ENCODE measurements around the gene DDX42. TPM values are rescaled to one million over a fixed set of nuclear protein-coding genes. Genes with fewer than 3 reads are reported as not detected.

Gene DDX42
- total and polyA plus RNA-seq, 2 of the 13 experiments (the other 11 are each of a cell fraction or from before 2014, with no cell fraction given): 87.2 to 92.9 TPM

DNA sequence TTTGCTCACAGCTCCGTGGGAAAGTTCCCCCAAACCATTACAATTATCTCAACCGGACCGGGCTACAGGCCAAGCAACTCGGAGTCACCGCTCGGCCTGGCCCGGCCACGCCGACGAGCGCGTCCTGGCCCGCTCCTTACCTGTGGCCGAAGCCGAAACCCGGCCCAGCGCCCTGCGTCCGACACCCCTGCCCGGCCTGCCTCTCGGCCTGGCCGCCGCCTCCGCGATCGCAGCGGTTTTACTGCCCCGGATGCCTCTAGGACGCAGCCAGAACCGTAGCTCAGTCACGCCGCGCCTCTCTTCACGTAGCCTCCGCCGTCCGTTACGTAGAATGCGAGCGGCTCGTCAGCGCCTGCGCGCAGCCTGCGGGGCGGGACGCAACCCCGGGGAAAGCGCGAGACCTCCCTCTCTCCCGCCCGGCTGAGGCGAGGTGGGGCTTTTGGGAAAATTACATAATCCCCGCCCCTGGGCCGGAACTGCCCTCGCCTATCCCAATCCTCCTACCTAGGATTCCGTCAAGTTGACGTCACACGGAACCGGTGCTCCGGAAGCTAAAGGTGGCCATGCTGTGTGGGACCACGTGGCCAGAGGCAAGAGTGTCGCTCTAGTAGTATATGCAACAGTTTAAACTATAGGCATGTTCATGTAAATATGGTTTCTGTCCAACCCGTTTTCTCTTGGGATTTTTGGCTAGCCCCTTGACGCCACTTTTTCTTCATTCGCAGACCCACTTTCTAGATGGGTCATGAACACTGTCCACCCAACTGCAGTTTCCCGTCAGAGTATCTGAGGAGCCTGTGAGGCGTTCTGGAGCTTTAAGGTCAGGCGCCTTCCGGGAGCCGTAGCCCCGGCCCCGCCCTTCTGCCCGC is 464 bp upstream of the DDX42 start, which contains the start of gene CCDC47 (continued):
- TF ChIP-seq MLX (CRISPR knock-in tag; IDR thresholded peaks at IDR 0.05) (peak; percentile 59; the same call in 1 of the 2 replicates), NFKB2 (CRISPR knock-in tag; IDR thresholded peaks at IDR 0.05; ENCODE audit: borderline replicate concordance) (peak; percentile 91; the same call in 1 of the 2 replicates), SYNCRIP (IDR thresholded peaks at IDR 0.05; ENCODE audit: insufficient read depth, low read depth, low read length) (no peak), ZNF770 (CRISPR knock-in tag; IDR thresholded peaks at IDR 0.05) (peak; percentile 72; the same call in 1 of the 2 replicates), NFAT5 (CRISPR knock-in tag; IDR thresholded peaks at IDR 0.05) (peak; percentile 89), ZNF317 (CRISPR knock-in tag; IDR thresholded peaks at IDR 0.05) (peak; percentile 84), GTF3A (CRISPR knock-in tag; conservative IDR thresholded peaks at IDR 0.05) (0 out of 2 replicates have a peak, but pooled peaks have one; percentile 72), THYN1 (CRISPR knock-in tag; IDR thresholded peaks at IDR 0.05; ENCODE audit: borderline replicate concordance, low read depth) (no peak), ZNF746 (CRISPR knock-in tag; IDR thresholded peaks at IDR 0.05) (peak; percentile 92), CHCHD3 (CRISPR knock-in tag; IDR thresholded peaks at IDR 0.05) (peak; percentile 82), PHF5A (CRISPR knock-in tag; IDR thresholded peaks at IDR 0.05; ENCODE audit: low read depth, unreplicated experiment) (peak; percentile 30), ZNF260 (CRISPR knock-in tag; IDR thresholded peaks at IDR 0.05; ENCODE audit: borderline replicate concordance, low read depth) (peak; percentile 73; the same call in 1 of the 2 replicates), ZNF616 (CRISPR knock-in tag; IDR thresholded peaks at IDR 0.05; ENCODE audit: low read depth) (0 out of 2 replicates have a peak, but pooled peaks have one; percentile 25), GATAD2A (CRISPR knock-in tag; IDR thresholded peaks at IDR 0.05) (peak; percentile 89), NCOA1 (CRISPR knock-in tag; IDR thresholded peaks at IDR 0.05) (peak; percentile 57; the same call in 1 of the 2 replicates)
- TF ChIP-seq, protein P1, sequence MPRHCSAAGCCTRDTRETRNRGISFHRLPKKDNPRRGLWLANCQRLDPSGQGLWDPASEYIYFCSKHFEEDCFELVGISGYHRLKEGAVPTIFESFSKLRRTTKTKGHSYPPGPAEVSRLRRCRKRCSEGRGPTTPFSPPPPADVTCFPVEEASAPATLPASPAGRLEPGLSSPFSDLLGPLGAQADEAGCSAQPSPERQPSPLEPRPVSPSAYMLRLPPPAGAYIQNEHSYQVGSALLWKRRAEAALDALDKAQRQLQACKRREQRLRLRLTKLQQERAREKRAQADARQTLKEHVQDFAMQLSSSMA (CRISPR knock-in tag; IDR thresholded peaks at IDR 0.05): peak; percentile 99
